Stimulated activated CD8-positive, alpha-beta memory T cell treated with anti-CD3 and anti-CD28 coated beads, Interleukin-12 subunit alpha, Interleukin-12 subunit beta, amount 100 ng/mL, for 24 hours (primary cell): ENCODE results near the gene VAV1.
"Not testable (repeated sequence)": the region's sequence is repeated elsewhere in the genome, so short reads cannot be mapped to it uniquely, and the experiment has no call there.

Experiments used
- DNase-seq: peaks from one replicate; pipeline ENCODE4 v3.0.0-alpha.2; 2020; ENCODE audit errors: extremely low read depth

The VAV1 gene

DNA sequence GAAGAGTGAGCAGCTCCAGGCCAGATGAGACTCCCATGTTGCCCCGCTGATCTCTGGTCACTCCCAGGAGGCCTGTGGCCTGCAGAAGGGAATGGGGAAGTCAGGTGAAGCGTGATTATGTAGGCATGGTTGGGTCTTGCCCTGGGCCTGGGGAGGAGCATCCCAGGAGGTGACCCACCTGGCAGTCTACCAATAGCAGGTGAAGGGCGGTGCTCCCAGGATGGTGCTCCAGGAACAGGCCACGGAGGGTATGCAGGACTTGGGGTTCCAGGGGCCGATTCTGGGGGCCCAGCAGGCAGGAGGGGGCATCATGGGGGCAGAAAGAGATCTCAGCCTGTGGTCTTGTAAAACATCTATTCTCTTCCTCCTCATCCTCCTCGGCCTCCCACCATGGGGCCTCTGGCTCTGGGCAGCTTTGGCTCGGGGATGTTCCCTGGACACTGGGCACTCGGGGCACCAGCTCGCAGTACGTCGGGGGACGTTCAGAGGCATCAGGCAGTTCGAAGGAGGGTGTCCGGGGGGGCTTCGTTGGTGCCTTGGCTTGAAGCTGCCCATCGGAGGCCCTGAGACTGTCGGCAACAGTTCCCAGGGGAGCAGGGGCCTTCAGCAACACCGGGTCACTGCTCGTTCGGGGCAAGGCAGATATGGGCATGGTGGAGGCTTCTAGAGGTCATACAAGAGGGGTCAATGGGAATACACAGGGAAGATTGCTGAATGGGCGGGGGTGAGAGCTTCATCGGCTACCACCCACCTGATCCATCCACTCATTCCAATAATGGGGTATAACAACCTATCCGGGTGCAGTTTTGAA is 17.6 kb upstream of the VAV1 start:
- DNase-seq, result no peak

DNA sequence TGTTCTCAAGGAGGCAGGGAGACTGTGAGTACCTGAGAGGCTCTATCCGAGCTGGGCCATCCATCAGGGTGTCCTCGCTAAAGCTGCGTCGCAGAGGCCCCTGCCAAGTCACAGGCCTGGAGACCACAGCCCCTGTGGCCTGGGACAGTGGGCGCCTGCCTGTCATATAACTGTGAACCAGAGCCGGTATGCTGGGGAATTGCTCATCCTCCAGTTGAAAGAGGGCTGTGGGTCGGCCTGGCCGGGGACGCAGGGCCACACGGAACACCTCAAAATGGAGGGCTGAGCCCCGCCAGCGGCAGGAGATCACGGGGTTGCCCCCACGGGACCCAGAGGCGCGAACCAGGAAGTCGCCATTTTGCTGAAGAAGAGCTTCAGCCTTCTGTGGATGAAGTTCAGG is 11.9 kb upstream of the VAV1 start:
- DNase-seq, result no peak

GRCh38 chr19:6761053-6761676 is 11.3 kb upstream of the VAV1 start:
- no peak for DNase-seq

DNA sequence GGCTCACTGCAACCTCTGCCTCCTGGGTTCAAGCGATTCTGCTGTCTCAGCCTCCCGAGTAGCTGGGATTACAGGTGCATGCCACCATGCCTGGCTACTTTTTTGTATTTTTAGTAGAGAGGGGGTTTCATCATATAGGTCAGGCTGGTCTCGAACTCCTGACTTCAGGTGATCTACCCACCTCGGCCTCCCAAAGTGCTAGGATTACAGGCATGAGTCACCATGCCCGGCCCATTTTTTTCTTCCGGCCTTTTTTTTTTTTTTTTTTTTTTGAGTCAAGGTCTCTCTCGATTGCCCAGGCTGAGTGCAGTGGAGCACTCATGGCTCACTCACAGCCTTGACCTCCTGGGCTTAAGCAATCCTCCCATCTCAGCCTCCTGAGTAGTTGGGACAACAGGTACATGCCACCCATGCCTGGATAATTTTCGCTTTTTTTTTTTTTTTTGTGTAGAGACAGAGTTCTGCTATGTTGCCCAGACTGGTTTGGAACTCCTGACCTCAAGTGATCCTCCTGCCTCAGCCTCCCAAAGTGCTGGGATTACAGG is 10.2 kb upstream of the VAV1 start:
- not testable (repeated sequence) for DNase-seq

DNA sequence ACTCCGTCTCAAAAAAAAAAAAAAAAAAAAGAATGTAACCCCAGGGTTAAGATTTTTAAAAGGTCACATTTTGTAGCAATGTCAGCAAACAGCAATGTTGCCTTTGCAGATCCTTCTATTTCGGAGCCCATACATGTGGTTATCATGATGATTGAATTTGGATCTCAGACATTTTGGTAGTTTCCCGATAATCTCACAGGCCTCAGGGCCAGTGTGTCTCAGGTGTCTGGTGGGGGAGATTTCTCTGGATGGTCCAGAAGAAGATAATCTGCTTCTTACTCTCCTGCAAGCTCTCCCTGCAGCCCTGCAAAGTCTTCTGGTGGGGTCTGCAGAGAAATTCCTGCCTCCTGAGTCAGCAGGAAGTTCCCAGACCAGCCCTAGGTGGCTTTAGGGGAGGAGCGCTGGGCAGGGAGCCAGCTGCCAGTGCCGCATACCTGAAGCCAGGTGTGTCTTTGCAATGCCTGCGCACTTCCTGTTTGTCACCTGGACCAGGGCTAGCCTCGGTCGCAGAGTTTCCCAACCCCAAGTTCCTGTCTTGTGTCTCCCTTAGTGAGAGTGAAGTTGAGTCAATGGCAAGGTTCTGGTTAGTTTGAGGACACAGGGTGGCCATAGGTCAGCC is 6.7 kb upstream of the VAV1 start:
- DNase-seq, result no peak

GRCh38 chr19:6766357-6767080 is 6.0 kb upstream of the VAV1 start:
- no peak for DNase-seq

DNA sequence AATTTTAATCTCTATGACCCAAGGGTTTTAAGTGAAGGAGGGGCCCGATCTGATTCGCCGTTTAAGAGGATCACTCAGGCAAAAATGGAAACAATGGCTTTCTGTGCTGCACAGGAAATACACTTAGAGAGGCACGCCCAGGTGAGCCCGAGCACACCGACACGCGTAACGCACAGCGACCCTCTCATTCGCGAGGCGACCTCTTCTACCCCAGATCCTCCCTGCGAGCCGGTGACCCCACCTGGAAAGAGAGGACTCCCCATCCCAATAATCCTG is 5.5 kb upstream of the VAV1 start:
- DNase-seq, result no peak

- DNase-seq, result peak; percentile 78
Observed at GRCh38 chr19:6767357-6768235, 4.9 kb upstream of the VAV1 start, which contains the start of gene SH2D3A. Gene SH2D3A (minus strand): TSS chr19:6767435. CDS start chr19:6763748, 3,687 bp downstream.

DNA sequence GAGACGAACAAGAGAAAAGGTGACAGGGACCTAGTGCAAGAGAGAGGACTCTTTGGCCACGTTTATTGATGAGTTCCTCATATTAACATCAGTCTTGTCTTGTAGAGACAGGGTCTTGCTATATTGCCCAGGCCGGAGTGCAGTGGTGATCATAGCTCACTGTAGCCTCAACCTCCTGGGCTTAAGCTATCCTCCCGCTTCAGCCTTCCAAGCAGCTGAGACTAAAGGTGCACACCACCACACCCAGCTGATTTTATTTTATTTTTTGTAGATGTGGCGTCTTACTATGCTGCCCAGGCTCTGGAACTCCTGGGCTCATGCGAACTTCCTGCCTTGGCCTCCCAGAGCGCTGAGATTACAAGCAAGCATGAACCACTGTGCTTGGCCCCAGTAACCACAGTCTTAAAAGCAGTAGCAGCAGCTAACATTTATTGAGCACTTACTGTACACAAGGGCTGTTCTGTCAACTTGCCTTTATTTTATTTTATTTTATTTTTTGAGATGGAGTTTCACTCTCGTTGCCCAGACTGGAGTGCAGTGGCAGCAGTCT is 4.2 kb upstream of the VAV1 start:
- no peak for DNase-seq

GRCh38 chr19:6769006-6769619 is 3.4 kb upstream of the VAV1 start:
- DNase-seq, result no peak

GRCh38 chr19:6771648-6772027 is 870 bp upstream of the VAV1 start:
- DNase-seq, result not testable (repeated sequence)

- DNase-seq, result no peak
Observed at GRCh38 chr19:6772866-6773322, 386 bp downstream of the VAV1 start.

DNA sequence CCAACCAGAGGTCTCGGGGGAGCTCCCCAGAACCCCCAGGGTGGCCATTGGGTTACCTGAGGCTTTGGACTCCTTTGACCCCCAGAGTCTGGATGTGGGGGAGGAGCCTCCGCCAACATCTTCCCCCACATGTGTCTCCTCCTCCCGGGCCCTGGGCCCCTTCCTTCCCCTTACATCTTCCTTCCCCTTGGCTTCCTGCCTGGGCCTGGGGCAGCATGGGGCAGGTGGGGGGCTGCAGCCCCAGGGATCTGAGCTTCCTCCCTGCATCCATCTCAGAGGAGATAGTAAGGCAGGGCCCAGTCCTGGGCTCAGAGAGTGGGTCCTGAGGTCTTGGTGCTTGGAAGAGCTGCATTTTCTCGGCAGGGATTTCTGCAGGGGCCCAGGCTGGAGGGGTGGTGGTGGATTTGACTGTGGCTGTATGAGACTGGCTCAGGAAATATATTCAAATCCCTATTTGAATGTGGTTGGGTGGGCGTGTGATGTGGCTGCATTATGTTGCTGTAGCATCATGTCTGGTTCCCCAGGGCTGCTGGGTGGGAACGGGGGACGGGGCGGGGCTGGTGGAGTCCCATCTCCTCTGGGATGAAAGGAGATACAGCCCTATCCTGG is 919 bp downstream of the VAV1 start:
- no peak for DNase-seq

- DNase-seq, result no peak
Observed at GRCh38 chr19:6774821-6775707, 2.6 kb downstream of the VAV1 start.

DNA sequence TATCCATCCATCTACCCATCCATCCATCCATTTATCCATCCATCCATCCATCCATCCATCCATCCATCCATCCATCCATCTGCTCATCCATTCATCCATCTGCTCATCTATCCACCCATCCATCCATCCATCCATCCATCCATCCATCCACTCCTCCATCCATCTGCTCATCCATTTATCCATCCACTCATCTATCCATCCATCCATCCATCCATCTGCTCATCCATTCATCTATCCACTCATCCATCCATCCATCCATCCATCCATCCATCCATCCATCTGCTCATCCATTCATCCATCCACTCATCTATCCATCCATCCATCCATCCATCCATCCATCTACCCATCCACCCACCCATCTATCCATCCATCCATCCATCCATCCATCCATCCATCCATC is 3.5 kb downstream of the VAV1 start:
- DNase-seq, result not testable (repeated sequence)

DNA sequence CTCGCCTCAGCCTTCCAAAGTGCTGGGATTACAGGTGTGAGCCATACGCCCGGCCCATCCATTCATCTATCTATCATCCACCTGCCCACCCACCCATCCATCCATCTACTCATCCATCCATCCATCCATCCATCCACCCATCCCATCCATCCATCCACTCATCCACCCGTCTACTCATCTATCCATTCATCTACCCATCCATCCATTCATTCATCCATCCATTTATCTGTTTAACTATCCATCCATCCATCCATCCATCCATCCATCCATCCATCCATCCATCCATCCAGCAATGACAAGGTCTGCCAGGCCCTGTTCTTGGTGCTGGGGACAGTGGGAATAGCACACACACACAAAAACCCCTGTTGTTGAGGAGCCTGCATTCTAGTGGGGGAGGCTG is 4.5 kb downstream of the VAV1 start:
- no peak for DNase-seq

DNA sequence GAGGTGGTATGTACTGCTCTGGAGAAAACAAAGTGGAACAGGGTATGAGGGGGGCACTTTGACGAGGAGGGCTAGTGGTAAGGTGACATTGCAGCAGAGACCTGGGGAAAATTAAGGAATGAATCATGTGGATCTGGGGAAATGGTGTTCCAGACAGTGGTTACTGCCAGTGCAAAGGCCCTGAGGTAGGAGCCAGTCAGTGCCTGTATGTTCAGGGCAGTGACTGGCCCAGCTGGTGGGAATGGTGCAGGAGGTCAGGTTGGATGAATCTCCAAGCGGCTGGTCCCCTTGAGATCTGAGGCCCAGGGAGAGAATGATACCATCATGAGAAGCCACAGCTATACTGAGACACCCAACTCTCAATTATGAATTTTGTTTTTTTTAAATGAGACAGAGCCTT is 4.9 kb downstream of the VAV1 start:
- DNase-seq, result no peak

DNA sequence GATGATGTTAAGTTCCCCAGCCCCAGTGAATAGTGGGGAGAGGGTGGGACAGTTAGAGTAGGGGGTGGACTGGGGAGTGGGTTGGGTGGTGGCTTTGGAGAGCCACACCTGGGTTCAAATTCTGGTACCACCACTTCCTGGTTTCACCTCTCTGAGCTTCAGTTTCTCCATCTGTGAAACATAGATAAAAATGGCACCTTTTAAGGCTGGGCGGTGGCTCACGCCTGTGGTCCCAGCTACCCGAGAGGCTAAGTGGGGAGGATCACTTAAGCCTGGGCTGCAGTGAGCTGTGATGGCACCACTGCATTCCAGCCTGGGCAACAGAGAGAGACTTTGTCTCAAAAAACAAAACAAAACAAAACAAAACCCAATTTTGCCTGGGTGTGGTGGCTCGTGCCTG is 5.9 kb downstream of the VAV1 start:
- no peak for DNase-seq

- DNase-seq, result no peak
Observed at GRCh38 chr19:6779206-6779605, 6.7 kb downstream of the VAV1 start.
